Progenitor cell of endocrine pancreas (in vitro differentiated cells): Measurements from ENCODE around the gene SVIL. TPM values are rescaled to one million over a fixed set of nuclear protein-coding genes. Genes with fewer than 3 reads are reported as not detected.

Source experiments
- DNase-seq: peaks from one replicate; pipeline ENCODE4 v3.0.0; 2021; ENCODE audit warnings: low spot score; ENCODE audit not compliant: unreplicated experiment
- H3K27ac Mint-ChIP-seq: 2 replicates; pipeline ENCODE4 v1.8.0; 2021; ENCODE audit warnings: mild to moderate bottlenecking, moderate library complexity, mixed read lengths
- H3K27me3 Mint-ChIP-seq: 2 replicates; pipeline ENCODE4 v1.8.0; 2021; ENCODE audit warnings: mixed read lengths
- H3K36me3 Mint-ChIP-seq: 2 replicates; pipeline ENCODE4 v1.8.0; 2022; ENCODE audit warnings: mixed read lengths; ENCODE audit not compliant: insufficient read depth
- H3K4me1 Mint-ChIP-seq: 2 replicates; pipeline ENCODE4 v1.8.0; 2021; ENCODE audit warnings: low read depth, mixed read lengths
- H3K4me3 Mint-ChIP-seq: 2 replicates; pipeline ENCODE4 v1.8.0; 2021; ENCODE audit warnings: low read depth, mild to moderate bottlenecking, moderate library complexity, mixed read lengths
- H3K9me3 Mint-ChIP-seq: 2 replicates; pipeline ENCODE4 v1.8.0; 2021; ENCODE audit warnings: low read depth, mixed read lengths
- total RNA-seq: library from RNA; stranded (reverse); gene quantifications from 2 replicates; pipeline ENCODE4 v1.2.1, GENCODE V29; 2021
- TF ChIP-seq, protein P1 (sequence below): fragments of 200-600 bp; sonication (generic); IDR thresholded peaks from one replicate; pipeline ENCODE4 v1.5.0; 2021; ENCODE audit warnings: antibody characterized with exemption, mild to moderate bottlenecking; ENCODE audit not compliant: unreplicated experiment

The SVIL gene
- total RNA-seq, 1 donor from 2014 or later: 88.2 TPM

GRCh38 chr10:29502351-29502750 is 132.4 kb downstream of the SVIL start:
- Mint-ChIP-seq H3K27ac (no peak overlapping the region), H3K9me3 (no peaks in the 10 kb centered on the region), H3K27me3 (no peaks in the 10 kb centered on the region), H3K36me3 (peaks cover 29% of the 10 kb centered on the region), H3K4me1 (no peaks in the 10 kb centered on the region), H3K4me3 (no peak overlapping the region)
- DNase-seq: no peak
- TF ChIP-seq, protein P1, sequence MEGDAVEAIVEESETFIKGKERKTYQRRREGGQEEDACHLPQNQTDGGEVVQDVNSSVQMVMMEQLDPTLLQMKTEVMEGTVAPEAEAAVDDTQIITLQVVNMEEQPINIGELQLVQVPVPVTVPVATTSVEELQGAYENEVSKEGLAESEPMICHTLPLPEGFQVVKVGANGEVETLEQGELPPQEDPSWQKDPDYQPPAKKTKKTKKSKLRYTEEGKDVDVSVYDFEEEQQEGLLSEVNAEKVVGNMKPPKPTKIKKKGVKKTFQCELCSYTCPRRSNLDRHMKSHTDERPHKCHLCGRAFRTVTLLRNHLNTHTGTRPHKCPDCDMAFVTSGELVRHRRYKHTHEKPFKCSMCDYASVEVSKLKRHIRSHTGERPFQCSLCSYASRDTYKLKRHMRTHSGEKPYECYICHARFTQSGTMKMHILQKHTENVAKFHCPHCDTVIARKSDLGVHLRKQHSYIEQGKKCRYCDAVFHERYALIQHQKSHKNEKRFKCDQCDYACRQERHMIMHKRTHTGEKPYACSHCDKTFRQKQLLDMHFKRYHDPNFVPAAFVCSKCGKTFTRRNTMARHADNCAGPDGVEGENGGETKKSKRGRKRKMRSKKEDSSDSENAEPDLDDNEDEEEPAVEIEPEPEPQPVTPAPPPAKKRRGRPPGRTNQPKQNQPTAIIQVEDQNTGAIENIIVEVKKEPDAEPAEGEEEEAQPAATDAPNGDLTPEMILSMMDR: no peak

- Mint-ChIP-seq H3K9me3 (no peaks in the 10 kb centered on the region), H3K27ac (no peak overlapping the region), H3K27me3 (no peaks in the 10 kb centered on the region), H3K36me3 (peaks cover 26% of the 10 kb centered on the region), H3K4me1 (no peaks in the 10 kb centered on the region), H3K4me3 (no peak overlapping the region)
- TF ChIP-seq, protein P1: no peak
- no peak for DNase-seq
Observed at GRCh38 chr10:29501692-29502091, 133.1 kb downstream of the SVIL start.

DNA sequence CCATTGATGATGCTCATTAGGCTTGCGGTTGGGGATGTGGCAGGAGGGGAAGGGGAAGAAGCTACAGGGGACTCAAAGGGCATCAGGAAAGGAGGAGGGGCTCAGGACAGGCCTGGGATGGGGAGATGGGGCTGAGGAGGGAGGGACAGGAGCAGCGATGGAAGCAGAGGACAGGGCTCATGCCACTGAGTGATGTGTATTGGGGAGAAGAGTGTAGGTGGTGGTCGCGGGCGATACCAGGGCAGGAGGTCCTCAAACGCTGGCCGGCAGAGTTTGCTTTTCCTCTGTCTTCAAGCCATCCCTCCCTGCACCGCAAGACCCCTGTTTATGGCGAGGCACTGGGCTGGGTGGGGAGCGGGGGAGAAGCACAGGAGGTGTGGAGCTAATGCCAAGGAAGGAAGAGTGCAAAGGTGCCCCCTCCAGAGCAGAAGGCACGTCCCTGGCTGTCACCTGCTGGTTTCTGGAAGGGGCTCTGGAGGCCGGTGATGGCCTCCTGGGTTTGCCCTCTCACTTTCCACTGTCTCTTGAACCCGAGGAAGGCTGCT is 134.7 kb downstream of the SVIL start:
- Mint-ChIP-seq H3K27ac (no peak overlapping the region), H3K4me3 (no peak overlapping the region), H3K27me3 (no peaks in the 10 kb centered on the region), H3K9me3 (no peaks in the 10 kb centered on the region), H3K4me1 (no peaks in the 10 kb centered on the region), H3K36me3 (peaks cover 26% of the 10 kb centered on the region)
- TF ChIP-seq, protein P1: no peak
- no peak for DNase-seq

- Mint-ChIP-seq H3K27me3 (no peaks in the 10 kb centered on the region), H3K4me3 (no peak overlapping the region), H3K9me3 (no peaks in the 10 kb centered on the region), H3K4me1 (no peaks in the 10 kb centered on the region), H3K36me3 (peaks cover 29% of the 10 kb centered on the region), H3K27ac (no peak overlapping the region)
- peak; percentile 67 for DNase-seq
- TF ChIP-seq, protein P1: peak; percentile 88
Observed at GRCh38 chr10:29496341-29497162, 138.2 kb downstream of the SVIL start.

GRCh38 chr10:29495366-29495765 is 139.4 kb downstream of the SVIL start:
- TF ChIP-seq, protein P1: no peak
- Mint-ChIP-seq H3K4me1 (no peaks in the 10 kb centered on the region), H3K9me3 (no peaks in the 10 kb centered on the region), H3K4me3 (no peak overlapping the region), H3K36me3 (peaks cover 35% of the 10 kb centered on the region), H3K27me3 (no peaks in the 10 kb centered on the region), H3K27ac (no peak overlapping the region)
- no peak for DNase-seq
